ENCODE measurements around the gene CSRP1. TPM values are rescaled to one million over a fixed set of nuclear protein-coding genes. Genes with fewer than 3 reads are reported as not detected.
"Not testable (repeated sequence)": the region's sequence is repeated elsewhere in the genome, so short reads cannot be mapped to it uniquely, and the experiment has no call there.

Gene CSRP1
- total RNA-seq, 1 donor from 2014 or later, result 16.8 TPM

- no peak for DNase-seq
Observed at GRCh38 chr1:201496296-201496690, 10.6 kb downstream of the CSRP1 start.

- DNase-seq, result peak; percentile 78
Observed at GRCh38 chr1:201495551-201496295, 11.2 kb downstream of the CSRP1 start.

- no peak for DNase-seq
Observed at GRCh38 chr1:201493757-201494617, 12.9 kb downstream of the CSRP1 start.

GRCh38 chr1:201493026-201493656 lies 13.8 kb downstream of the CSRP1 start:
- not testable (repeated sequence) for DNase-seq

- no peak for DNase-seq
Observed at GRCh38 chr1:201491896-201492511, 14.9 kb downstream of the CSRP1 start.

- no peak for DNase-seq
Observed at GRCh38 chr1:201490708-201491131, 16.2 kb downstream of the CSRP1 start.

GRCh38 chr1:201489643-201490261 lies 17.2 kb downstream of the CSRP1 start:
- DNase-seq, result no peak

- DNase-seq, result peak; percentile 32
Observed at GRCh38 chr1:201488830-201489589, 17.9 kb downstream of the CSRP1 start.

- no peak for DNase-seq
Observed at GRCh38 chr1:201487742-201488141, 19.2 kb downstream of the CSRP1 start.

- no peak for DNase-seq
Observed at GRCh38 chr1:201486187-201486586, 20.7 kb downstream of the CSRP1 start.

GRCh38 chr1:201485184-201485774 lies 21.6 kb downstream of the CSRP1 start:
- DNase-seq, result no peak

- DNase-seq, result no peak
Observed at GRCh38 chr1:201483373-201483949, 23.5 kb downstream of the CSRP1 start.

- no peak for DNase-seq
Observed at GRCh38 chr1:201482755-201483154, 24.2 kb downstream of the CSRP1 start.

GRCh38 chr1:201481761-201482493 lies 25.0 kb downstream of the CSRP1 start:
- DNase-seq, result peak; percentile 71

GRCh38 chr1:201481004-201481380 lies 25.9 kb downstream of the CSRP1 start:
- no peak for DNase-seq

- peak; percentile 29 for DNase-seq
Observed at GRCh38 chr1:201480231-201481003, 26.5 kb downstream of the CSRP1 start.

GRCh38 chr1:201479201-201479730 lies 27.7 kb downstream of the CSRP1 start:
- no peak for DNase-seq

GRCh38 chr1:201478666-201479065 lies 28.3 kb downstream of the CSRP1 start:
- not testable (repeated sequence) for DNase-seq

Data from occipital lobe (tissue), 2 donors.